ENCODE measurements around the gene PAH. TPM values are rescaled to one million over a fixed set of nuclear protein-coding genes. Genes with fewer than 3 reads are reported as not detected.

The PAH gene
- total RNA-seq, 1 experiment from 2014 or later: not detected

DNA sequence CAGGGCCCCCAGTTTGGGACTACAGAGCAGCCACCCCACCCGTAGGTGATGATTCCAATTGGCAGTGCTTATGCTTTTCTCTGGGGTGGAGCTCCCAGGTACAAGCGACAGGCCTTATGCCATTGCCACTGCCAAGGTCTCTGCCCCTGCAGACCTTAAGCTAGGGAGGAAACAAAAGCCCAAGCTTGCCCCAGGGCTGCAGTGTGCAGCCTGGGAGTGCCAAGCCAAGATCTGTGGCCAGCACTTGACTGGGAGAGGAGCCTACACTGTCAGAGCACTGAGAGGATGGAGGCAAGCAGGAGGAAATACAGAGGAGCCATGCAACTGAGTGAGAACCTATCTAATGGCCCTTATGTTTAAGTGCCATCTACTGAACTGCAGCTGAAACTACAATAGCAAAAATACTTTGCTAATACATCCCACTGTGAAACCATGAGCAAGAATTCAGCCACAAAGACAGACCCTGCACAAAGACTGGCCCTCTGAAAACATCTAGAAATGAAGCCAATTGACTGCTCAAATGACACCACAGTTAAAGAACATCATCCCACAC, 22.7 kb upstream of the PAH start:
- TF ChIP-seq, protein P1, sequence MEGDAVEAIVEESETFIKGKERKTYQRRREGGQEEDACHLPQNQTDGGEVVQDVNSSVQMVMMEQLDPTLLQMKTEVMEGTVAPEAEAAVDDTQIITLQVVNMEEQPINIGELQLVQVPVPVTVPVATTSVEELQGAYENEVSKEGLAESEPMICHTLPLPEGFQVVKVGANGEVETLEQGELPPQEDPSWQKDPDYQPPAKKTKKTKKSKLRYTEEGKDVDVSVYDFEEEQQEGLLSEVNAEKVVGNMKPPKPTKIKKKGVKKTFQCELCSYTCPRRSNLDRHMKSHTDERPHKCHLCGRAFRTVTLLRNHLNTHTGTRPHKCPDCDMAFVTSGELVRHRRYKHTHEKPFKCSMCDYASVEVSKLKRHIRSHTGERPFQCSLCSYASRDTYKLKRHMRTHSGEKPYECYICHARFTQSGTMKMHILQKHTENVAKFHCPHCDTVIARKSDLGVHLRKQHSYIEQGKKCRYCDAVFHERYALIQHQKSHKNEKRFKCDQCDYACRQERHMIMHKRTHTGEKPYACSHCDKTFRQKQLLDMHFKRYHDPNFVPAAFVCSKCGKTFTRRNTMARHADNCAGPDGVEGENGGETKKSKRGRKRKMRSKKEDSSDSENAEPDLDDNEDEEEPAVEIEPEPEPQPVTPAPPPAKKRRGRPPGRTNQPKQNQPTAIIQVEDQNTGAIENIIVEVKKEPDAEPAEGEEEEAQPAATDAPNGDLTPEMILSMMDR (IDR thresholded peaks at IDR 0.05; ENCODE audit: unreplicated experiment): no peak
- CTCF ChIA-PET: interaction anchor here (0.8 to 2.4 kb wide), 6 partner anchors 9 to 693 kb away, joined by 3 to 22 read pairs (median 6); no protein-coding TSS in a partner anchor
- BruUV-seq (replicated peaks): no TSS peak

DNA sequence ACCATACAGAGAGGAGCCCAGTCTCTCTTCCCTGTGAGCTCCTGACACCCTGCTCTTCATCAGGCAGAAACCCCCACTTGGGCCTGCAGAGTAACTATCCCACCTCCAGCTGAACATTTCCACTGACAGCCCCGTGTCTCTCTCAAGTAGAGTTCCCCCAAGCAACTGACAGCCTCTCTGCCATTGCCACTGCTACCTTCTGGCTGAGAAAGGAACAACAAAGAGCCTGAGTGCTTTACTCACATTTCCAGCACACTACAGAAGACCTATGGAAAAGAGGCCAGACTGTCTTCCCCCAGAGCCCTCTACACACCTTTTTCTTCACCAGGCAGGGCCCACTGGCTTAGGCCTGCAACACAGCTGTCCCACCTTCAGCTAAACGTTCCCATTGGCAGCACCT, 22.0 kb upstream of the PAH start:
- Mint-ChIP-seq H3K36me3 (ENCODE audit: insufficient read depth, unreplicated experiment) (no peaks in the 10 kb centered on the region), H3K27ac (ENCODE audit: low read depth, unreplicated experiment) (no peak overlapping the region), H3K4me3 (ENCODE audit: unreplicated experiment) (no peak overlapping the region), H3K9me3 (ENCODE audit: unreplicated experiment) (no peaks in the 10 kb centered on the region), H3K4me1 (ENCODE audit: insufficient read depth, unreplicated experiment) (no peaks in the 10 kb centered on the region), H3K27me3 (ENCODE audit: insufficient read depth, unreplicated experiment) (no peaks in the 10 kb centered on the region)
- intact Hi-C loops (cut with micrococcal nuclease): no loop called here
- DNase-seq (ENCODE audit: unreplicated experiment): no peak
- POLR2A ChIA-PET: no interaction called here
- CTCF ChIA-PET: interaction anchor here (1.3 to 2.4 kb wide), 5 partner anchors 9 to 694 kb away, joined by 3 to 22 read pairs (median 7); no protein-coding TSS in a partner anchor
- BruUV-seq (replicated peaks): no TSS peak
- TF ChIP-seq, protein P1 (IDR thresholded peaks at IDR 0.05; ENCODE audit: unreplicated experiment): no peak

More for the DNA sequence above, 22.7 kb upstream of the PAH start:
- H3K36me3 Mint-ChIP-seq (ENCODE audit: insufficient read depth, unreplicated experiment): no peaks in the 10 kb centered on the region
- POLR2A ChIA-PET: no interaction called here
- H3K4me1 Mint-ChIP-seq (ENCODE audit: insufficient read depth, unreplicated experiment): no peaks in the 10 kb centered on the region
- H3K27me3 Mint-ChIP-seq (ENCODE audit: insufficient read depth, unreplicated experiment): no peaks in the 10 kb centered on the region
- no peak overlapping the region for H3K4me3 Mint-ChIP-seq (ENCODE audit: unreplicated experiment)
- H3K27ac Mint-ChIP-seq (ENCODE audit: low read depth, unreplicated experiment): no peak overlapping the region
- no peak for DNase-seq (ENCODE audit: unreplicated experiment)
- H3K9me3 Mint-ChIP-seq (ENCODE audit: unreplicated experiment): no peaks in the 10 kb centered on the region
- intact Hi-C loops (cut with micrococcal nuclease): no loop called here

DNA sequence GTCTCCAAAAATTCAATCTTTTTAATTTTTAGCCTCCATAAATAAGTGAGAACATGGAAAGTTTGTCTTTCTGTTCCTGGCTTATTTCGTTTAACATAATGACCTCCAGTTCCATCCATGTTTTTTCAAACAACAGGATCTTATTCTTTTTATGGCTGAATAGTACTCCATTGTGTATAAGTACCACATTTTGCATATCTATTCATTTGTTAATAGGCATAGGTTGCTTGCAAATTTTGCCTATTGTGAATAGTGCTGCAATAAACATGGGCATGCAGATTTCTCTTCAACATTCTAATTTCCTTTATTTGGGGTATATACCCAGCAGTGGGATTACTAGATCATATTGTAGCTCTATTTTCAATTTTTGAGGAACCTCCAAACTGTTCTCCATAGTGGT, 16.1 kb upstream of the PAH start:
- ChIA-PET CTCF (no interaction called here), POLR2A (no interaction called here)
- no peaks in the 10 kb centered on the region for H3K36me3 Mint-ChIP-seq (ENCODE audit: insufficient read depth, unreplicated experiment)
- intact Hi-C loops (cut with micrococcal nuclease): no loop called here
- TF ChIP-seq, protein P1 (IDR thresholded peaks at IDR 0.05; ENCODE audit: unreplicated experiment): no peak
- no peak for DNase-seq (ENCODE audit: unreplicated experiment)
- BruUV-seq (replicated peaks): no TSS peak
- H3K9me3 Mint-ChIP-seq (ENCODE audit: unreplicated experiment): no peaks in the 10 kb centered on the region
- peaks cover 15% of the 10 kb centered on the region for H3K27me3 Mint-ChIP-seq (ENCODE audit: insufficient read depth, unreplicated experiment)
- no peak overlapping the region for H3K27ac Mint-ChIP-seq (ENCODE audit: low read depth, unreplicated experiment)
- H3K4me1 Mint-ChIP-seq (ENCODE audit: insufficient read depth, unreplicated experiment): no peaks in the 10 kb centered on the region
- H3K4me3 Mint-ChIP-seq (ENCODE audit: unreplicated experiment): no peak overlapping the region

DNA sequence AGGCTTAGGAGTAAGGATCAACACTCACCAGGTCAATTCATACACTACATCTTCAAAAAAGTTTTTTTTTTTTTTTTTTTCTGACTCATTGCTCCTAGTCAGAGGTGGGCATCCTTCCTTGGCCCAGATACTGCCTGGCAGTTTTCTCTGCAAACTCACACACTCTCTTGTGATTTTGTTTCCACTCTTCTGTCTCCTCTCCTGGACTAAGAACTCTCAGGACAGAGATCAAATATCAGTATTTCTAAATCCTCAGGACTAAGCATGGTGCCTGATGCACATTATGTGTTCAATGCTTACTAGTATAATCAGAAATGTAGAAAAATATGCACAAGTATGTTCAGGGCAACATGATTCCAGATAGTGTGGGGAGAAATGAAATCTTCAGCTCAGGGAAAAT, 10.2 kb upstream of the PAH start:
- Mint-ChIP-seq H3K27ac (ENCODE audit: low read depth, unreplicated experiment) (no peak overlapping the region), H3K4me1 (ENCODE audit: insufficient read depth, unreplicated experiment) (no peaks in the 10 kb centered on the region), H3K9me3 (ENCODE audit: unreplicated experiment) (no peaks in the 10 kb centered on the region), H3K36me3 (ENCODE audit: insufficient read depth, unreplicated experiment) (no peaks in the 10 kb centered on the region), H3K27me3 (ENCODE audit: insufficient read depth, unreplicated experiment) (no peaks in the 10 kb centered on the region), H3K4me3 (ENCODE audit: unreplicated experiment) (no peak overlapping the region)
- CTCF ChIA-PET: interaction anchor here (0.7 kb wide), 2 partner anchors 18 to 474 kb away, joined by 4 read pairs; no protein-coding TSS in a partner anchor
- BruUV-seq (replicated peaks): no TSS peak
- TF ChIP-seq, protein P1 (IDR thresholded peaks at IDR 0.05; ENCODE audit: unreplicated experiment): no peak
- no peak for DNase-seq (ENCODE audit: unreplicated experiment)
- intact Hi-C loops (cut with micrococcal nuclease): no loop called here
- POLR2A ChIA-PET: no interaction called here
